Measurements from ENCODE around the gene PPP2R5C. TPM values are rescaled to one million over a fixed set of nuclear protein-coding genes. Genes with fewer than 3 reads are reported as not detected.
A peak's percentile ranks its signal among the peaks of the same experiment; 100 is the strongest.

PPP2R5C gene
- total and polyA plus RNA-seq, 2 of the 4 experiments (the other 2 are of a cell fraction), result 65.9 to 78.7 TPM

- TF ChIP-seq CEBPB (IDR thresholded peaks at IDR 0.05; ENCODE audit: low read depth, low read length) (no peak), CTCF (conservative IDR thresholded peaks at IDR 0.05; ENCODE audit: low read depth, low read length) (no peak), USF2 (IDR thresholded peaks at IDR 0.05; ENCODE audit: low read depth, low read length) (0 out of 2 replicates have a peak, but pooled peaks have one; percentile 8)
- ChIA-PET POLR2A (ENCODE audit: unreplicated experiment) (no interaction called here), CTCF (interaction anchor here (1.5 kb wide), 1 partner anchor 9 kb away, joined by 10 read pairs; no protein-coding TSS in a partner anchor)
- Histone ChIP-seq H2BK120ac (ENCODE audit: low read depth, low read length) (no peak overlapping the region), H2BK20ac (ENCODE audit: low read depth, low read length) (no peak overlapping the region), H4K20me1 (ENCODE audit: insufficient read depth, low read length) (peaks cover 4% of the 10 kb centered on the region), H3K4me2 (ENCODE audit: low read depth, low read length) (peak overlapping the region; percentile 98), H3K56ac (ENCODE audit: extremely low read depth, insufficient read depth, low read length) (no peak overlapping the region), H3K4me3 (ENCODE audit: insufficient read depth, low read depth, low read length) (peak overlapping the region; percentile 96), H2AFZ (replicated peaks; ENCODE audit: low read length, poor library complexity) (peak overlapping the region; percentile 91), H3K27me3 (ENCODE audit: control insufficient read depth, insufficient read depth, low read length) (peaks cover 13% of the 10 kb centered on the region), H3K79me1 (ENCODE audit: low read depth in 1 of 2, low read length in 2 of 2) (peaks cover 3 to 8% of the 10 kb centered on the region in 2 experiments; a peak in 1 of 4 replicates), H4K8ac (ENCODE audit: low read depth in 2 of 2, low read length in 2 of 2) (no peak overlapping the region), H3K4me1 (ENCODE audit: control insufficient read depth, insufficient read depth, low read length) (no peaks in the 10 kb centered on the region), H2AK9ac (replicated peaks; ENCODE audit: low read depth, low read length, poor library complexity) (peak overlapping the region; percentile 46), H3K14ac (replicated peaks; ENCODE audit: low read depth, low read length) (no peak overlapping the region), H3K9ac (ENCODE audit: low read depth, low read length) (peak overlapping the region; percentile 56), H2BK15ac (ENCODE audit: low read depth, low read length) (no peak overlapping the region), H3K23ac (ENCODE audit: low read depth, low read length) (no peak overlapping the region), H4K91ac (ENCODE audit: insufficient read depth, low read depth, low read length) (no peak overlapping the region), H2AK5ac (ENCODE audit: low read depth, low read length) (no peak overlapping the region), H3K27ac (ENCODE audit: insufficient read depth, low read length) (0 out of 2 replicates have a peak overlapping the region, but pooled peaks have one; percentile 17), H3K4ac (ENCODE audit: low read depth, low read length) (no peak overlapping the region), H3K36me3 (ENCODE audit: control insufficient read depth, insufficient read depth, low read length) (peaks cover 7% of the 10 kb centered on the region; the same call in 1 of the 2 replicates), H3K18ac (ENCODE audit: low read depth, low read length) (no peak overlapping the region), H3K9me1 (ENCODE audit: insufficient read depth, low read length) (peaks cover 4% of the 10 kb centered on the region; the same call in 1 of the 2 replicates), H3K9me3 (ENCODE audit: control insufficient read depth, insufficient read depth, low read length) (no peaks in the 10 kb centered on the region; the same call in 1 of the 2 replicates), H4K5ac (ENCODE audit: low read depth, low read length) (no peak overlapping the region), H2BK5ac (ENCODE audit: low read depth, low read length, poor library complexity, severe bottlenecking) (no peak overlapping the region)
- WGBS, 2 experiments (ENCODE audit: extremely low coverage in 2 of 2, insufficient read length in 1 of 2), result 1% methylated on average over 24 of the region's 72 CpGs; no CpG with 5 or more reads in 1 of the 2 experiments
- DNase-seq (no peak), ATAC-seq (ENCODE audit: low read depth) (peak; percentile 5)
- in situ Hi-C loops (cut with MboI; ENCODE audit: low sequenced_read_pairs), result loop anchor here (25.0 kb wide), 1 partner anchor 550 kb away; the partner anchor contains the start of genes MOK and ZNF839
- dilution Hi-C loops (cut with HindIII; ENCODE audit: low sequenced_read_pairs, unreplicated experiment), result no loop called here
- intact Hi-C loops (cut with micrococcal nuclease), result no loop called here
- BruUV-seq (replicated peaks), result no TSS peak
Measured at GRCh38 chr14:101761881-101762529, 496 bp downstream of the PPP2R5C start.
